ENCODE results near the gene GOLT1B.

- TF ChIP-seq, protein P1, sequence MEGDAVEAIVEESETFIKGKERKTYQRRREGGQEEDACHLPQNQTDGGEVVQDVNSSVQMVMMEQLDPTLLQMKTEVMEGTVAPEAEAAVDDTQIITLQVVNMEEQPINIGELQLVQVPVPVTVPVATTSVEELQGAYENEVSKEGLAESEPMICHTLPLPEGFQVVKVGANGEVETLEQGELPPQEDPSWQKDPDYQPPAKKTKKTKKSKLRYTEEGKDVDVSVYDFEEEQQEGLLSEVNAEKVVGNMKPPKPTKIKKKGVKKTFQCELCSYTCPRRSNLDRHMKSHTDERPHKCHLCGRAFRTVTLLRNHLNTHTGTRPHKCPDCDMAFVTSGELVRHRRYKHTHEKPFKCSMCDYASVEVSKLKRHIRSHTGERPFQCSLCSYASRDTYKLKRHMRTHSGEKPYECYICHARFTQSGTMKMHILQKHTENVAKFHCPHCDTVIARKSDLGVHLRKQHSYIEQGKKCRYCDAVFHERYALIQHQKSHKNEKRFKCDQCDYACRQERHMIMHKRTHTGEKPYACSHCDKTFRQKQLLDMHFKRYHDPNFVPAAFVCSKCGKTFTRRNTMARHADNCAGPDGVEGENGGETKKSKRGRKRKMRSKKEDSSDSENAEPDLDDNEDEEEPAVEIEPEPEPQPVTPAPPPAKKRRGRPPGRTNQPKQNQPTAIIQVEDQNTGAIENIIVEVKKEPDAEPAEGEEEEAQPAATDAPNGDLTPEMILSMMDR (IDR thresholded peaks at IDR 0.05) = no peak
- no peak for TF ChIP-seq POLR2AphosphoS5 (IDR thresholded peaks at IDR 0.05)
- no peak for TF ChIP-seq POLR2A (IDR thresholded peaks at IDR 0.05; ENCODE audit: low read depth)
Observed at GRCh38 chr12:21456291-21456780, 45.3 kb upstream of the GOLT1B start.
